Endothelial cell of umbilical vein (primary cell): Measurements from ENCODE around the gene TFDP3. TPM values are rescaled to one million over a fixed set of nuclear protein-coding genes. Genes with fewer than 3 reads are reported as not detected.

ENCODE experiments used
- BruUV-seq: library from RNA; stranded (reverse); fragments of 400-500 nt; replicated peaks from 2 replicates; lab custom pipeline; 2021; lab: Mats Ljungman, UMichigan
- CTCF ChIA-PET: fragments of 300-600, 350-600 bp; sonication (Branson Sonifier 250); formaldehyde crosslinking; loops from one replicate; lab custom pipeline; 2021; ENCODE audit warnings: antibody characterized with exemption, inconsistent platforms; lab: Charles Lee
- POLR2A ChIA-PET: fragments of 300-600, 350-600 bp; sonication (Branson Sonifier 250); formaldehyde crosslinking; loops from one replicate; lab custom pipeline; 2021; ENCODE audit warnings: antibody characterized with exemption, inconsistent platforms; lab: Charles Lee
- DNase-seq: peaks from one replicate; pipeline ENCODE4 v3.0.0-alpha.2; 2011; ENCODE audit warnings: low read depth, low spot score
- FAIRE-seq: peaks from 2 replicates; lab custom pipeline; 2011; peaks lifted over from hg19 to GRCh38; lab: Jason Lieb, UNC
- H2AFZ ChIP-seq: 2 replicates; pipeline ENCODE4 v1.6.0; 2012; ENCODE audit warnings: low read depth, low read length, control low read depth, inconsistent platforms
- H3K27ac ChIP-seq: 2 replicates; pipeline ENCODE4 v1.5.1; 2011; ENCODE audit warnings: low read depth, mild to moderate bottlenecking, control low read depth, low read length, moderate library complexity; ENCODE audit not compliant: insufficient read depth
- H3K27me3 ChIP-seq, 2 experiments: 2 replicates each; pipeline versions ENCODE4 v1.6.0 to v1.6.1; 2011; ENCODE audit warnings: low read length in 2 of 2, mixed read lengths in 1 of 2; ENCODE audit not compliant: control insufficient read depth in 2 of 2, insufficient read depth in 2 of 2
- H3K36me3 ChIP-seq, 2 experiments: 2 replicates in 1 of 2; 3 replicates in 1 of 2; pipeline ENCODE4 v1.5.1; 2011; ENCODE audit warnings: low read length in 2 of 2, mild to moderate bottlenecking in 1 of 2, moderate library complexity in 1 of 2; ENCODE audit not compliant: control insufficient read depth in 2 of 2, insufficient read depth in 2 of 2; ENCODE audit errors: extremely low read depth in 1 of 2
- H3K4me1 ChIP-seq: 3 replicates; pipeline ENCODE4 v1.5.1; 2011; ENCODE audit warnings: mild to moderate bottlenecking, low read length; ENCODE audit not compliant: control insufficient read depth, insufficient read depth; ENCODE audit errors: extremely low read depth
- H3K4me2 ChIP-seq: 2 replicates; pipeline ENCODE4 v1.6.1; 2011; ENCODE audit warnings: low read length, control low read depth, mixed read lengths; ENCODE audit not compliant: insufficient read depth
- H3K4me3 ChIP-seq, 3 experiments: fragments of 200-600 bp in 1 of 3; sonication (generic), shearing (Covaris generic) in 1 of 3; replicated peaks in 1 of 3; 2 replicates each; pipeline ENCODE4 v1.5.1; 2011 to 2016; ENCODE audit warnings: control low read depth in 3 of 3, low read length in 3 of 3, mild to moderate bottlenecking in 2 of 3, inconsistent platforms in 1 of 3, low read depth in 1 of 3, moderate library complexity in 1 of 3; ENCODE audit not compliant: insufficient read depth in 1 of 3
- H3K79me2 ChIP-seq: 2 replicates; pipeline ENCODE4 v1.6.0; 2012; ENCODE audit warnings: low read length, inconsistent platforms; ENCODE audit not compliant: control insufficient read depth, insufficient read depth
- H3K9ac ChIP-seq: replicated peaks from 2 replicates; pipeline ENCODE3; 2011; ENCODE audit warnings: low read length, control low read depth; ENCODE audit not compliant: insufficient read depth; ENCODE audit errors: extremely low read depth
- H3K9me1 ChIP-seq: replicated peaks from 3 replicates; pipeline ENCODE4 v1.6.0; 2011; ENCODE audit warnings: mild to moderate bottlenecking, low read length; ENCODE audit not compliant: control insufficient read depth, insufficient read depth; ENCODE audit errors: extremely low read depth
- H3K9me3 ChIP-seq: replicated peaks from 2 replicates; pipeline ENCODE4 v1.5.1; 2012; ENCODE audit warnings: low read length, inconsistent platforms; ENCODE audit not compliant: control insufficient read depth, insufficient read depth
- H4K20me1 ChIP-seq: replicated peaks from 2 replicates; pipeline ENCODE3; 2011; ENCODE audit warnings: mild to moderate bottlenecking, low read length; ENCODE audit not compliant: control insufficient read depth, insufficient read depth; ENCODE audit errors: extremely low read depth
- EZH2 ChIP-seq: IDR thresholded peaks from 2 replicates; pipeline ENCODE4 v1.6.1; 2012; ENCODE audit warnings: borderline replicate concordance, low read depth, mild to moderate bottlenecking, moderate library complexity, low read length, inconsistent platforms; ENCODE audit not compliant: severe bottlenecking
- FOS ChIP-seq: IDR thresholded peaks from 2 replicates; pipeline ENCODE4 v1.6.1; 2011; ENCODE audit warnings: mild to moderate bottlenecking, low read length, moderate library complexity, borderline replicate concordance; ENCODE audit not compliant: insufficient read depth
- GATA2 ChIP-seq: IDR thresholded peaks from 2 replicates; pipeline ENCODE4 v1.7.0; 2011; ENCODE audit warnings: low read depth, mild to moderate bottlenecking, moderate library complexity, mixed read lengths, low read length; ENCODE audit not compliant: insufficient read length, insufficient read depth
- JUN ChIP-seq: IDR thresholded peaks from 2 replicates; pipeline ENCODE4 v1.6.1; 2011; ENCODE audit warnings: borderline replicate concordance, low read depth; ENCODE audit not compliant: insufficient read length, insufficient read depth
- MYC ChIP-seq: IDR thresholded peaks from one replicate; pipeline ENCODE4 v1.6.1; 2011; ENCODE audit warnings: mild to moderate bottlenecking, low read depth, low read length
- POLR2A ChIP-seq: IDR thresholded peaks from 2 replicates; pipeline ENCODE4 v1.6.1; 2012; ENCODE audit warnings: low read depth, mild to moderate bottlenecking, control low read depth, low read length
- POLR2AphosphoS5 ChIP-seq: IDR thresholded peaks from 2 replicates; pipeline ENCODE4 v1.6.1; 2012; ENCODE audit warnings: low read depth, mild to moderate bottlenecking, control low read depth, low read length, moderate library complexity; ENCODE audit not compliant: insufficient read depth
- dilution Hi-C: fragments of 300-500 bp; cut with MboI; formaldehyde crosslinking; loops from one replicate; pipeline ENCODE4 v1.15.0; 2019; ENCODE audit warnings: low sequenced_read_pairs; ENCODE audit not compliant: extremely low pct_ligation_motif_present
- intact Hi-C: fragments of 100-400 bp; cut with micrococcal nuclease; formaldehyde crosslinking; loops from one replicate; pipeline ENCODE4 v1.10.0; 2022
- polyA plus RNA-seq, 4 experiments: library from polyadenylated mRNA; depleted of rRNA in 3 of 4; stranded (reverse) in 3 of 4; unstranded in 1 of 4; fragments of >200 nt; gene quantifications; 2 replicates each; pipeline versions ENCODE4 v1.2.1 to v1.2.3, GENCODE V29; 2011 to 2012; ENCODE audit warnings: missing spikeins in 1 of 4
- total RNA-seq: library from RNA; stranded (reverse); gene quantifications from 2 replicates; pipeline ENCODE4 v1.2.3, GENCODE V29; 2021
- TF ChIP-seq, protein P1 (sequence below): IDR thresholded peaks from 2 replicates; pipeline ENCODE4 v1.6.1; 2011; ENCODE audit not compliant: insufficient read depth, insufficient read length
- TF ChIP-seq, protein P2 (sequence below), 2 donors: IDR thresholded peaks; 1 replicate in 1 of 2; 2 replicates in 1 of 2; pipeline ENCODE4 v1.5.1; 2011; ENCODE audit warnings: low read length in 2 of 2, mild to moderate bottlenecking in 2 of 2, moderate library complexity in 2 of 2, control low read depth in 1 of 2, inconsistent platforms in 1 of 2, low read depth in 1 of 2; ENCODE audit not compliant: insufficient read depth in 1 of 2; ENCODE audit errors: extremely low read depth in 1 of 2

The TFDP3 gene
- total and polyA plus RNA-seq, 2 donors (not counting 3 experiments of a cell fraction or from before 2014, with no cell fraction given) = not detected

DNA sequence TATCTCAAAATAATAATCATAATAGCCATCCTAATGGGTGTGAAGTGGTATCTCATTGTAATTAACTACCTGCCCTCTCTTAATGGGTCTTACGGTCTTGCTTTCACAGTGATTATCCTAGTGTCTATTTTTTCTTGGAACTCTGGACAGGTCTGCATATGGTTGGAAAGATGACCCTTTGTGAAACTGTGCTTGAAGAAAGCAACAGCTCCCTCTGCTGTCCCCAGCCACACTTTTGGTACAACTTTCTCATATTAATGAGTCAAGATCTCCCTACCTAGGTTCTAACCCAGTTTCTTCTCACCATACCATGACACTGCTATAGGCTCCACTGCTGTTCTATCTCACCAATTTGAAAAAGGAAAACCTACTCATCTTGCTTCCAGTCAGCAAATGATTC is 2.4 kb downstream of the TFDP3 start:
- intact Hi-C loops (no loop called here), dilution Hi-C loops (no loop called here)
- BruUV-seq = no TSS peak
- FAIRE-seq = no peak
- H2AFZ ChIP-seq = no peak overlapping the region
- H3K36me3 ChIP-seq = no peaks in the 10 kb centered on the region
- H3K9me1 ChIP-seq = no peaks in the 10 kb centered on the region
- no peak for TF ChIP-seq EZH2
- TF ChIP-seq, protein P1, sequence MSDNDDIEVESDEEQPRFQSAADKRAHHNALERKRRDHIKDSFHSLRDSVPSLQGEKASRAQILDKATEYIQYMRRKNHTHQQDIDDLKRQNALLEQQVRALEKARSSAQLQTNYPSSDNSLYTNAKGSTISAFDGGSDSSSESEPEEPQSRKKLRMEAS = no peak
- CTCF ChIA-PET = no interaction called here
- H3K9me3 ChIP-seq = no peaks in the 10 kb centered on the region
- POLR2A ChIA-PET = no interaction called here
- no peaks in the 10 kb centered on the region for H3K4me1 ChIP-seq
- DNase-seq = no peak
- no peaks in the 10 kb centered on the region for H4K20me1 ChIP-seq
- no peak overlapping the region for H3K27ac ChIP-seq
- no peak overlapping the region for H3K9ac ChIP-seq
- no peak overlapping the region for H3K4me2 ChIP-seq
- H3K27me3 ChIP-seq = no peaks in the 10 kb centered on the region
- H3K4me3 ChIP-seq = no peak overlapping the region
- H3K79me2 ChIP-seq = no peaks in the 10 kb centered on the region

DNA sequence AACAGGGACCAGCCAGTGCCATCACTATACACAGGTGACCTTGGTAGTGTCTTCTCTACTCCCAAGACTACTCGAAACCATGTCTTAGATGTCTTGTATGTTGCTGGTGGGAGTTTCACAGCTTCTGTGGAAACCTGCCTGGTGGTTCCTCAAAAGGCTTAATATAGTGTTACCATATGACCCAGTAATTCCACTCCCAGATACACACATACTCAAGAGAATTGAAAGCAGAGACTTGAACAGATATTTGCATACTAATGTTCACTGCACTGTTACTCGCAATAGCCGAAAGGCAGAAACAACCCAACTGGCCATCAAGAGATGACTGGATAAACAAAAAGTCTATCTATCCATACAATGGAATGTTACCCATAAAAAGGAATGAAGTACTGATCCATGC is 3.1 kb downstream of the TFDP3 start:
- POLR2A ChIA-PET = no interaction called here
- intact Hi-C loops = no loop called here

More for the DNA sequence above, 3.1 kb downstream of the TFDP3 start:
- Histone ChIP-seq H3K36me3 (no peaks in the 10 kb centered on the region), H2AFZ (no peak overlapping the region), H3K4me1 (no peaks in the 10 kb centered on the region), H3K9me1 (no peaks in the 10 kb centered on the region), H3K4me3 (no peak overlapping the region), H3K79me2 (no peaks in the 10 kb centered on the region), H3K4me2 (no peak overlapping the region), H3K9ac (no peak overlapping the region), H3K9me3 (no peaks in the 10 kb centered on the region), H3K27me3 (no peaks in the 10 kb centered on the region), H4K20me1 (no peaks in the 10 kb centered on the region), H3K27ac (no peak overlapping the region)
- CTCF ChIA-PET = no interaction called here
- FAIRE-seq (no peak), DNase-seq (no peak)
- BruUV-seq = no TSS peak
- TF ChIP-seq FOS (no peak), GATA2 (no peak), JUN (no peak), POLR2AphosphoS5 (no peak), POLR2A (no peak), EZH2 (no peak), MYC (no peak)
- TF ChIP-seq, protein P1 = no peak
- TF ChIP-seq, protein P2, sequence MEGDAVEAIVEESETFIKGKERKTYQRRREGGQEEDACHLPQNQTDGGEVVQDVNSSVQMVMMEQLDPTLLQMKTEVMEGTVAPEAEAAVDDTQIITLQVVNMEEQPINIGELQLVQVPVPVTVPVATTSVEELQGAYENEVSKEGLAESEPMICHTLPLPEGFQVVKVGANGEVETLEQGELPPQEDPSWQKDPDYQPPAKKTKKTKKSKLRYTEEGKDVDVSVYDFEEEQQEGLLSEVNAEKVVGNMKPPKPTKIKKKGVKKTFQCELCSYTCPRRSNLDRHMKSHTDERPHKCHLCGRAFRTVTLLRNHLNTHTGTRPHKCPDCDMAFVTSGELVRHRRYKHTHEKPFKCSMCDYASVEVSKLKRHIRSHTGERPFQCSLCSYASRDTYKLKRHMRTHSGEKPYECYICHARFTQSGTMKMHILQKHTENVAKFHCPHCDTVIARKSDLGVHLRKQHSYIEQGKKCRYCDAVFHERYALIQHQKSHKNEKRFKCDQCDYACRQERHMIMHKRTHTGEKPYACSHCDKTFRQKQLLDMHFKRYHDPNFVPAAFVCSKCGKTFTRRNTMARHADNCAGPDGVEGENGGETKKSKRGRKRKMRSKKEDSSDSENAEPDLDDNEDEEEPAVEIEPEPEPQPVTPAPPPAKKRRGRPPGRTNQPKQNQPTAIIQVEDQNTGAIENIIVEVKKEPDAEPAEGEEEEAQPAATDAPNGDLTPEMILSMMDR (IDR thresholded peaks at IDR 0.05; ENCODE audit: extremely low read depth in 1 of 2, insufficient read depth in 1 of 2, low read depth in 1 of 2, low read length in 2 of 2) = no peak
- dilution Hi-C loops = no loop called here
